GM19193 (cell line): ENCODE results near the gene CKAP4.

ENCODE experiments used
- POLR2A ChIP-seq: IDR thresholded peaks from 4 replicates; pipeline ENCODE4 v1.6.1; 2011; ENCODE audit not compliant: insufficient read depth, insufficient read length; ENCODE audit errors: extremely low read depth

Gene CKAP4, protein sequence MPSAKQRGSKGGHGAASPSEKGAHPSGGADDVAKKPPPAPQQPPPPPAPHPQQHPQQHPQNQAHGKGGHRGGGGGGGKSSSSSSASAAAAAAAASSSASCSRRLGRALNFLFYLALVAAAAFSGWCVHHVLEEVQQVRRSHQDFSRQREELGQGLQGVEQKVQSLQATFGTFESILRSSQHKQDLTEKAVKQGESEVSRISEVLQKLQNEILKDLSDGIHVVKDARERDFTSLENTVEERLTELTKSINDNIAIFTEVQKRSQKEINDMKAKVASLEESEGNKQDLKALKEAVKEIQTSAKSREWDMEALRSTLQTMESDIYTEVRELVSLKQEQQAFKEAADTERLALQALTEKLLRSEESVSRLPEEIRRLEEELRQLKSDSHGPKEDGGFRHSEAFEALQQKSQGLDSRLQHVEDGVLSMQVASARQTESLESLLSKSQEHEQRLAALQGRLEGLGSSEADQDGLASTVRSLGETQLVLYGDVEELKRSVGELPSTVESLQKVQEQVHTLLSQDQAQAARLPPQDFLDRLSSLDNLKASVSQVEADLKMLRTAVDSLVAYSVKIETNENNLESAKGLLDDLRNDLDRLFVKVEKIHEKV

DNA sequence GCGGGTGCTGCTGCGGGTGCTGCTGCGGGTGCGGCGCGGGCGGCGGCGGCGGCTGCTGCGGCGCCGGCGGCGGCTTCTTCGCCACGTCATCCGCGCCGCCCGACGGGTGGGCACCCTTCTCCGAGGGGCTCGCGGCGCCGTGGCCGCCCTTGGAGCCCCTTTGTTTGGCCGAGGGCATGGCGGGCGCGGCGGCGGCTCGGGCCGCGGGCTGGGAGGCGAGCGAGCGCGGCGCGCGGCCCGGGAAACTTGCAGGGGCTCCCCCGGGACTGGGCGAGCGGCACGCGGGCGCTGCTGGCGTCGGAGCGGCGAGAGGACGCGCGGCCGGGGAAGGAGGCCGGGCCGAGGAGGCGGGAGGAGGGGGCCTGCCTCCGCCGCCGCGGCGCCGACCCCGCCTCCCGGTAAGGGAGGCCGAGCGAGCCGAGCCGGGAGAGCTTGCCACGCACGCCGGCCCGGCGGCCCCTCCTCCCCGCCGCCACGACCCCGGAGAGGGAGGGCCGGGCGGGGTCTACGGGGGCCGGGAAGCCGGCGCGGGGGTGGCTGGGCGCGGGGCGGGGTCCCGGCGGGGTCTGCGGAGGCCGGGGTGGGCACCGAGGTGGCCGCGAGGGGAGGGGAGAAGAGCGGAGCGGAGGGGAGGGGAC, at the start of gene CKAP4:
CKAP4 (minus strand) TSS at position 347 of the 638 bp plus-strand sequence; CDS start at position 178, 169 bp downstream.
- TF ChIP-seq POLR2A = peak; percentile 65

DNA sequence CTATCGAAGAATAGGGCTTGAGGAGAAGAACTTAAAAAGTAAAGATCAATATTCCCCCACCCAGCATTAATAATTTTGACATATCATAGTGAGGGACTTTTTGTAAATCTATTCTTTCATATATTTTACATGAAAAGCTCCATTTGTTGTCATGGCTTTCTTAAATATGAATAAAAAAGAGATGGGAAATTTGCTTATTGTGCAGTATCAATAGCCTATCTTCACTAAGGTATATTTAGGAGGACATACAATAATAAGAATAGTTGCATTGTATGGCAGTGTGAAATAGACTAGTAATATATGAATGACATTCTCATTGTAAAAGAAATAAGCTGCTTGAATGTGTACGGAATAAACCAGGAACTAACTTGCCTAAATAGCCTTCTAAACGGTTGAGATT, 49.3 kb upstream of the CKAP4 start:
- no peak for TF ChIP-seq POLR2A

DNA sequence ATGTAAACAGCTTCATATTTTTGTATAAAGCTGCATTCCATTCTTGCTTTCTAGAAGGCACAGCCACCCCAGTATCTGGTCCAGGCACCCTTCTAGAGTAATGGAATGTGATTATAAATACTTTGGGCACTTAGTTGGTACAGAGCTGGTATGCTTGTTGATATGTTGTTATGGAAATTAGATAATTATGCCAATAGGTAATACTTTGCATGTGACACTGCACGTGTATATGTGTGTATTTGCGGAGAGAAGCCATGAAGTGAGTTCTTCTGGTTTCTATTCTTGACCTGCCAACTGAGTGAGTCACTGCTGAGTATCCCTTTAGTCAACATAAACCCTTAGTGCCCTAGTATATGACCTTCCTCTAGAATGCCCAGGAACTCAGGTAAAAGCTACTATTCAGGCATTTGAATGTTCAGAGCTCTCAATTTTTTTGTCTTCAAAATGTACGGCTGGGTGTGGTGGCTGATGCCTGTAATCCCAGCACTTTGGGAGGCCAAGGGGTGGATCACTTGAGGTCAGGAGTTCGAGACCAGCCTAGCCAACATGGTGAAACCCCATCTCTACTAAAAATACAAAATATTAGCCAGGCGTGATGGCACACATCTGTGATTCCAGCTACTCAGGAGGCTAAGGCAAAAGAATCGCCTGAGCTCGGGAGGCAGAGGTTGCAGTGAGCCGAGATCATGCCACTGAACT, 48.5 kb upstream of the CKAP4 start:
- no peak for TF ChIP-seq POLR2A

DNA sequence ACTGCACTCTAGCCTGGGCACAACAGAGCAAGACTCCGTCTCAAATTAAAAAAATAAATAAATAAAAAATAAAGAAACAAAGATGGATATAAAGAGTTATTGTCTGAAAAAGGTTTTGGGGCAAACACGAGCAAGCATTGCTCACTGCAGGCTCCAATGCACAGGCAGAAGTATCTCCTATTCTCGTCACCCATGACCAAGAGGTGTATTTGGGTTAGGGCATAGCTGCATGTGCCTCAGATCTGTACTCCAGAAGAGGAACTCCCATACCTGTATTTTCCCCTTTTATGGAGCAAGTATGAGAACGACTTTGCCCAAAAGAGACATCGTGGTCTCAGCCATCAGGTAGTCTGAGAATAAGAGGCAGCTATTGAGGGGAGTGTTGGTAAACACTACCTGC, 44.5 kb upstream of the CKAP4 start:
- TF ChIP-seq POLR2A = no peak

DNA sequence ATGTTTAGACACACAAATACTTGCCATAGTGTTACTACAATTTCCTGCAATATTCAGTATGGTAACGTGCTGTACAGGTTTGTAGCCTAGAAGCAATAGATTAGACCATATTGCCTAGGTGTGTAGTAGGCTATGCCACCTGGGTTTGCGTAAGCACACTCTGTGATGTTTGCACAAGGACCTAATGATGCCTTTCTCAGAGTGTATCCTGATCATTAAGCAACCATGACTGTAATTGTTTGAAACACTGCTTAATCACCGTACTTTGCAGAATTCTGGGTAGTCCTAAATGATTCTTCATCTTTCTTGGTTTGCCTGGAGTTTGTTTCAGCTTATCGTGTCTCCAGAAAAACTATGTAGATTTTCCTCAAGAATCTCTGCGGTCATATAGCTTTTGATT, 43.5 kb upstream of the CKAP4 start:
- no peak for TF ChIP-seq POLR2A

DNA sequence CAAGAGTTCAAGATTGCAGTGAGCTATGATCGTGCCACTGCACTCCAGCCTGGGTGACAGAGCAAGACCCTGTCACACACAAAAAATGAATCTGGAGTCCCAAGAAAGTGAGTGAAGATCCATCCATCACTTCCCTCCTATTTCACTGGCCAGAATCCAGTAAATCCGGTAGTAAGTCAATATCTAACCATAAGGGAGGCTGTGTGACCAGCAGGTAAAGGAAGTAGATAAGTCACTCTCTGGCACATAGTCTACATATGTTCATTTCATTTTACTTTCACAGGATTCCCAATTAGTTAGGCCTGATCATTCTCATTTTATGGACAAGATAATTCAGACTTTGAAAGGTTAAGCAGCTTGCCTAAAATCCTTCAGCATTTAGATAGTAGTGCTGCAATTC, 42.8 kb upstream of the CKAP4 start:
- TF ChIP-seq POLR2A = no peak

DNA sequence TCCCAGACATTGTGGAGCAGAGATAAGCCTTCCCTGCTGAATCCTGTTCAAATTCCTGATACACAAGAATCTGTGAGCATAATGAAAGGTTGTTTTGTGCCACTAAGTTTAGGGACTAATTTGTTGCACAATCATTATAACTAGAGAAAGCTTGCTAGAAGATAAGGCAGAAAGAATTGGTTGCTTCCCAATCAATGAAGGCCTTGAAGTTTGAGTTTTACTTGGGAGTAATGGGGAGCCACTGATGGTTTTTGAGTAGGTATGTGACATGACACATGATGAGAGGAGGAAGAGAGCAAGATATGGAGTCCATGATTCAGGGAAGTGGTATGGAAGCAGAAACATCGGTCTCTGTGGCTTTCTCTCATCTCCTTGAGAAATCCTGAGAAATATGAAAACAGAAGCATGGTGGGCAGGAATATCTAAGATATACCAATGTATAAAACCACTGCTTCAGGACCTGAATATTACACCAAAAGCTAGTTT, 41.4 kb upstream of the CKAP4 start:
- TF ChIP-seq POLR2A = no peak

DNA sequence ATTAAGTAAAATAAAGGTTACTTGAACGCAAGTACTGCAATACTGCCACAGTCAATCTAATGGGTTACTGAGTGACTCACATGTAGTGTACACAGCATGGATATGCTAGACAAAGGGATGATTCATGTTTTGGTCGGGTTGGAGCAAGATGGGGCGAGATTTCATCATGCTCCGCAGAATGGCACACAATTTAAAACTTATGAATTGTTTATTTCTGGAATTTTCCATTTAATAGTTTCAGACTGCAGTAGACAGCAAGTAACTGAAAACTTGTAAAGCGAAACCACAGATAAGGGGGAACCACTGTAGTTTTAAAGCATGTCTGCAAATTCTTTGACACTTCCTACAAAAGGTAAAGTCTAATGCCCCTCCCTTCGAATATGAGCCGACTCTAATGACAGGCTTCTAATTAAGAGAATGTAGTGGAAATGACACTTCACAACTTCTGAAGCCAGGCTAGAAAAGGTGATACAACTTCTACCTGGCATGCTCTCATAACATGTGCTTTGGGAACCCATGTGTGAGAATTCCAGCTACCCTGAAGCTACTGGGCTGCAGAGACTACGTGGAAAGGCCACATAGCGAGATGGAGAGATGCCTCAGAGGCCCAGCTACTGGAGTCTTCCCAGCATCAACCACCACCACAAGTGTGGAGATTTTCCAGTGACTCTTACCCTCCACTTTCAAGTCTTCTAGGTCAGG, 40.8 kb upstream of the CKAP4 start:
- TF ChIP-seq POLR2A = no peak

DNA sequence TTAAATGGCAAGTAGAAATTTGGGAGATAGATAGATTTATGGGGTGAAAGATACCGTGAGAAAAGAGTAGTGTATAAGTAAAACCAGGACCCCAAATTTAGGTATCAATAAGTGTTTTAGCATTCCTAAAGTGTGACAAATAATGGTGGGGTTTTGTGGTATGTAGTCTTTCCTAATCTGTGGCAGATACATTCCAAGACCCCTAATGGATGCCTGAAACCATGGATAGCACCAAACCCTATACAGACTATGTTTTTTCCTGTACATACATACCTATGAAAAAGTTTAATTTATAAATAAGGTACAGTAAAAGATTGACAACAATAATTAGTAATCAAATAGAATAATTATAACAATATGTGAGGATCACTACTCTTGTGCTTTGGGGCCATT, 40.3 kb upstream of the CKAP4 start:
- no peak for TF ChIP-seq POLR2A

DNA sequence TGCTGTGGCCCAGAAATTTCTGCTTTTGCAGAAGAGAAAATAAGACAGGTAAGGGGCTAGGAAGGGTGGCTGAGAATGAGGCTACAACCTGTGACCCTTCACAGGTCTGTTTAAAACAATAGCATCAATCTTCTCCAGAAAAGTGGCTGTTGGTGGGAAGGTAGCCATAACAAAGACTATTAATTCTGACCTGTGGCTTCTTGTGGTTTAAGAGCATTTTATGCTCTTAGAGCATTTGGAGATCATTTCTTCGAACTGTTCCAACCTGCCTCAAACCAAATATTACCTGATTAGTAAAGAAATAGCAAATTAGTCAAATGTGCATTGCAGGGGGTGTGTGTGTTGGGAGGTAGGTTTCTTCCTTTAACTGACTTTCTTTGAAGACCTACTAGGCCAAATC, 39.5 kb upstream of the CKAP4 start:
- no peak for TF ChIP-seq POLR2A

DNA sequence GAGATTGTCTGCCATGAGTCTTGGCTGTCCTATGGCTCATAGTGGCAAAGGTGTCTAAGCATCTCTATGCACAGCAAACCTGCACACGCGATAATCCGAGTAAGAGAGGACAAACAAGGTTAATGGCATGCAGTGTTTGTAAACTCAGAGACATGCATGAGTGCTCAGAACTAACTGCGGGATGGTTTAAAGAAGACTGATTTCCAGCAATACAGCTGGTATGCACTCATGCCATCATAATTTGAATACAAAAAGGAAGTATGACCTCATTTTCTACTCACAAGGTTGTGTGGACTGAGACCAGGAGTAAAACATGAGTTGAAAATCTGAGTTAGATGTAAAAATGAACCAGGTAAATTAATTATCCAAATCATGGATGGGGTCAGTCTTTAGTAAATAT, 38.2 kb upstream of the CKAP4 start:
- no peak for TF ChIP-seq POLR2A

DNA sequence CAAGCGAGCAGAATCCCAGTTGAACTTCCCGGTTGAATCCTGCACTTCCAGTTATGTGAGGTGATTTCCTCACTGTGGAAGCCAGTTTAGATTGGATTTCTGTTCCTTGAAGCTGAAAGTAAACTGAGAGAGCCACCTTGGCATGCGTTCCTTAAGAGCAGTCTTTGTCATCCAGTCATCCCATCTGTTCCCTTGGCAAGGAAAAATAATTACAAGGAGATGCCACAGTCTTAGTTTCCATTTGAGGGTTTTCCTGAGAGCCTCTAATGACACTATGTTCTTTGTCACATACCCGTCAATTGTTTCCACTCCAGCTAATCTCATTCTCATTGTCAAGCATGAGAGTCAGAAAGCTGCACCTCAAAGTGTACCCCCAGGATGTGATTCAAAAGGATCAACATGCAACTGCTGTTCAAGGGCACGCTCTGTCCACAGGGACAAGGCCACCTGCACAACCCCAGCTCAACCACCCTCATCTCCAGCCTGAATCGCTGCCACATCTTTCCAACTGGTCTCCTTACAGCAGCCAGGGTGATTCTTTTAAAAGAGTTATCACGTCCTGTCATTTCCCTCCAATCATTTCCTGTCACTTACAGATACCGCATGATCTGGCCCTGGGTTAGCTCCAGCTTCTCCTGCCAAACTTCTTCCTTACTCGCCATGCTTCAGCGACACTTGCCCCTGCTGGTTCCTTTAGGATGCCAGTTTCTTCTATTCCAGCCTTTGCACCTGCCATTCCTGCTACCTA, 36.7 kb upstream of the CKAP4 start:
- TF ChIP-seq POLR2A = no peak

DNA sequence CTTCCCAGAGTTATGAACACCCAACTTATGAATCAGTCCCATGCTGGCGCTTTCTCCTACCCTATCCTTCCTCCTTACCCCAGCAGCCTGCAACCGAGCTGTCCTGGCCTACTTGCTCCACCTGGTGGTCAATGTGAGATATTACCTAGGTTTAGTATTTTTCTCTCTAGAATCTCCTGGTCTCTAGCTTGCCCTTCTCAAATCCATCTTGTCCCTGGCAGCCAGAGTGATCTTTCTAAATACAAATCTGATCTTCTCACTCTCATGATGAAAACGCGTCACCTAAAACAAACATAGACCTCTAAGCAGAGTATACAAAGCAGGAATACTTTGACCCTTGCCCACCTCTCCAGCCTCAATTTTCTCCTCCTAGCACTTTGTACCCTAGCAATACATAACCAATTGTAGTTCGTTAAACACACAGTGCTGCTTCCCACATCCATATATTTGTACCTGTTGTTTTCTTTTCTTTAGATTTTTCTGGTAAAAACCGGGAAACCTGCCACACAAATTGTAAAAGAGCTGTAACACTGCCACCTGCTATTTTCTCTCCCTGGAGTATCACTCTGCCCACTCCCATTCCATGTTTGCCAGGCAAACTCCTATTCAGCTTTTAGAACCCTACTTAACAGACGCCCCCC, 34.8 kb upstream of the CKAP4 start:
- TF ChIP-seq POLR2A = no peak
